Frontal cortex (tissue), 4 donors: ENCODE measurements around the gene VSIG2. TPM values are rescaled to one million over a fixed set of nuclear protein-coding genes. Genes with fewer than 3 reads are reported as not detected.

Experiments used
- DNase-seq, 2 donors: peaks; one replicate each; pipeline ENCODE4 v3.0.0; 2012; ENCODE audit warnings: low spot score in 2 of 2
- FAIRE-seq: peaks from 2 replicates; lab custom pipeline; 2012; peaks lifted over from hg19 to GRCh38; lab: Jason Lieb, UNC
- total RNA-seq: library from RNA; depleted of rRNA; stranded (reverse); fragments of >200 nt; gene quantifications from one replicate; pipeline ENCODE4 v1.2.3, GENCODE V29; 2014
- donor health status: control.
- donor health status: control.
- donor health status: control.

The VSIG2 gene
- total RNA-seq, 1 donor from 2014 or later, result not detected

GRCh38 chr11:124752471-124753102 is 532 bp upstream of the VSIG2 start:
- FAIRE-seq, result no peak
- DNase-seq, result no peak

- peak in 1 of 2 donors; percentile 16 for DNase-seq
- no peak for FAIRE-seq
Measured at GRCh38 chr11:124751391-124751740, 689 bp downstream of the VSIG2 start.

- DNase-seq (peak in 1 of 2 donors; percentile 19), FAIRE-seq (no peak)
Measured at GRCh38 chr11:124749912-124750311, 2.1 kb downstream of the VSIG2 start.

- peak in 1 of 2 donors; percentile 31 for DNase-seq
- FAIRE-seq, result no peak
Measured at GRCh38 chr11:124748481-124749343, 3.3 kb downstream of the VSIG2 start.

- FAIRE-seq (no peak), DNase-seq (peak in 1 of 2 donors; percentile 13)
Measured at GRCh38 chr11:124748100-124748418, 4.0 kb downstream of the VSIG2 start.

- peak in 1 of 2 donors; percentile 28 for DNase-seq
- FAIRE-seq, result no peak
Measured at GRCh38 chr11:124747406-124748099, 4.5 kb downstream of the VSIG2 start.

GRCh38 chr11:124746621-124747243 is 5.3 kb downstream of the VSIG2 start:
- DNase-seq (peak; percentile 58 to 77), FAIRE-seq (no peak)

- FAIRE-seq (no peak), DNase-seq (no peak)
Measured at GRCh38 chr11:124745835-124746620, 6.0 kb downstream of the VSIG2 start.

- FAIRE-seq (no peak), DNase-seq (no peak)
Measured at GRCh38 chr11:124745270-124745834, 6.7 kb downstream of the VSIG2 start.

GRCh38 chr11:124743050-124743449 is 9.0 kb downstream of the VSIG2 start:
- FAIRE-seq (no peak), DNase-seq (no peak)

GRCh38 chr11:124742555-124742954 is 9.5 kb downstream of the VSIG2 start:
- no peak for DNase-seq
- no peak for FAIRE-seq

GRCh38 chr11:124740277-124740882 is 11.7 kb downstream of the VSIG2 start:
- no peak for FAIRE-seq
- no peak for DNase-seq

GRCh38 chr11:124739479-124740276 is 12.4 kb downstream of the VSIG2 start, which contains the start of gene NRGN:
NRGN (plus strand) TSS chr11:124739942; CDS start chr11:124740085, 143 bp downstream.
- peak; percentile 83 to 90 for DNase-seq
- FAIRE-seq, result no peak

- FAIRE-seq (no peak), DNase-seq (no peak)
Measured at GRCh38 chr11:124738713-124739478, 13.2 kb downstream of the VSIG2 start.

GRCh38 chr11:124737638-124738305 is 14.3 kb downstream of the VSIG2 start:
- DNase-seq, result no peak

GRCh38 chr11:124736736-124737135 is 15.3 kb downstream of the VSIG2 start:
- no peak for FAIRE-seq

More at GRCh38 chr11:124737638-124738305, 14.3 kb downstream of the VSIG2 start:
- FAIRE-seq, result no peak

GRCh38 chr11:124732230-124732629 is 19.8 kb downstream of the VSIG2 start:
- DNase-seq (no peak), FAIRE-seq (no peak)

More at GRCh38 chr11:124736736-124737135, 15.3 kb downstream of the VSIG2 start:
- DNase-seq, result no peak
